DOHH2 (cell line): Measurements from ENCODE around the gene POPDC3.

ENCODE experiments used
- H3F3A ChIP-seq: fragments of 200-600 bp; sonication (generic), shearing (Covaris generic); 2 replicates; pipeline ENCODE4 v1.6.0; 2016; ENCODE audit warnings: antibody characterized with exemption, mild to moderate bottlenecking; ENCODE audit not compliant: control insufficient read depth, insufficient read depth
- H3K27ac ChIP-seq: fragments of 200-600 bp; sonication (generic); 2 replicates; pipeline ENCODE4 v1.5.1; 2014; ENCODE audit warnings: low read depth, mild to moderate bottlenecking, low read length, moderate library complexity
- H3K27me3 ChIP-seq: fragments of 200-600 bp; sonication (generic); 2 replicates; pipeline ENCODE4 v1.6.1; 2014; ENCODE audit warnings: mild to moderate bottlenecking, low read length, mixed read lengths; ENCODE audit not compliant: control insufficient read depth
- H3K36me3 ChIP-seq: fragments of 200-600 bp; sonication (generic); 2 replicates; pipeline ENCODE4 v1.6.1; 2014; ENCODE audit warnings: mild to moderate bottlenecking, low read length, moderate library complexity, mixed read lengths; ENCODE audit not compliant: control insufficient read depth
- H3K4me1 ChIP-seq: fragments of 200-600 bp; sonication (generic); 2 replicates; pipeline ENCODE4 v1.6.1; 2014; ENCODE audit warnings: mild to moderate bottlenecking, low read length, mixed read lengths; ENCODE audit not compliant: control insufficient read depth
- H3K4me2 ChIP-seq: fragments of 200-600 bp; sonication (generic); 2 replicates; pipeline ENCODE4 v1.6.0; 2014; ENCODE audit warnings: mild to moderate bottlenecking, low read length, moderate library complexity
- H3K4me3 ChIP-seq: fragments of 200-600 bp; sonication (generic); 2 replicates; pipeline ENCODE4 v1.5.1; 2014; ENCODE audit warnings: mild to moderate bottlenecking, low read length, mixed read lengths
- H3K79me2 ChIP-seq: fragments of 200-600 bp; sonication (generic); 2 replicates; pipeline ENCODE4 v1.6.1; 2014; ENCODE audit warnings: mild to moderate bottlenecking, low read length, mixed read lengths; ENCODE audit not compliant: control insufficient read depth
- H3K9me2 ChIP-seq: fragments of 200-600 bp; sonication (generic); replicated peaks from 2 replicates; pipeline ENCODE4 v1.6.1; 2014; ENCODE audit warnings: mild to moderate bottlenecking, low read length, mixed read lengths; ENCODE audit not compliant: control insufficient read depth
- H3K9me3 ChIP-seq: fragments of 200-600 bp; sonication (generic); 2 replicates; pipeline ENCODE4 v1.6.1; 2014; ENCODE audit warnings: antibody characterized with exemption, low read length, mixed read lengths; ENCODE audit not compliant: control insufficient read depth, insufficient read depth
- H4K20me1 ChIP-seq: fragments of 200-600 bp; sonication (generic); 2 replicates; pipeline ENCODE4 v1.6.0; 2014; ENCODE audit warnings: low read depth, mild to moderate bottlenecking, antibody characterized with exemption, low read length, moderate library complexity; ENCODE audit not compliant: control insufficient read depth, insufficient read depth
- CTCF ChIP-seq: fragments of 200-600 bp; sonication (generic); IDR thresholded peaks from one replicate; pipeline ENCODE4 v1.5.1; 2014; ENCODE audit warnings: antibody characterized with exemption, mild to moderate bottlenecking, low read depth, low read length; ENCODE audit not compliant: poor library complexity, severe bottlenecking
- EZH2phosphoT487 ChIP-seq: fragments of 200-600 bp; sonication (generic); IDR thresholded peaks from 2 replicates; pipeline ENCODE4 v1.6.1; 2017; ENCODE audit warnings: borderline replicate concordance, mild to moderate bottlenecking, antibody characterized with exemption, low read length, moderate library complexity, mixed read lengths

POPDC3 gene

GRCh38 chr6:105188251-105188650 lies 8.4 kb upstream of the POPDC3 start:
- no peaks in the 10 kb centered on the region for H3K27me3 ChIP-seq
- H3K27ac ChIP-seq, result no peak overlapping the region
- H4K20me1 ChIP-seq, result no peaks in the 10 kb centered on the region
- H3F3A ChIP-seq, result no peaks in the 10 kb centered on the region
- no peaks in the 10 kb centered on the region for H3K4me1 ChIP-seq
- no peak for TF ChIP-seq CTCF
- TF ChIP-seq EZH2phosphoT487, result no peak
- H3K79me2 ChIP-seq, result no peaks in the 10 kb centered on the region
- H3K4me2 ChIP-seq, result no peak overlapping the region
- no peaks in the 10 kb centered on the region for H3K36me3 ChIP-seq
- H3K9me3 ChIP-seq, result no peaks in the 10 kb centered on the region
- H3K9me2 ChIP-seq, result no peaks in the 10 kb centered on the region
- no peak overlapping the region for H3K4me3 ChIP-seq

- no peaks in the 10 kb centered on the region for H4K20me1 ChIP-seq
- H3K36me3 ChIP-seq, result no peaks in the 10 kb centered on the region
- no peaks in the 10 kb centered on the region for H3K79me2 ChIP-seq
- no peaks in the 10 kb centered on the region for H3F3A ChIP-seq
- no peak overlapping the region for H3K27ac ChIP-seq
- H3K9me3 ChIP-seq, result no peaks in the 10 kb centered on the region
- no peaks in the 10 kb centered on the region for H3K27me3 ChIP-seq
- H3K9me2 ChIP-seq, result no peaks in the 10 kb centered on the region
- no peaks in the 10 kb centered on the region for H3K4me1 ChIP-seq
- H3K4me2 ChIP-seq, result no peak overlapping the region
- TF ChIP-seq EZH2phosphoT487 (no peak), CTCF (no peak)
- H3K4me3 ChIP-seq, result no peak overlapping the region
Measured at GRCh38 chr6:105186576-105186975, 6.8 kb upstream of the POPDC3 start.

GRCh38 chr6:105184921-105185320 lies 5.1 kb upstream of the POPDC3 start:
- no peaks in the 10 kb centered on the region for H3F3A ChIP-seq
- H4K20me1 ChIP-seq, result no peaks in the 10 kb centered on the region
- H3K4me2 ChIP-seq, result no peak overlapping the region
- TF ChIP-seq EZH2phosphoT487 (no peak), CTCF (no peak)
- no peaks in the 10 kb centered on the region for H3K9me2 ChIP-seq
- no peaks in the 10 kb centered on the region for H3K36me3 ChIP-seq
- no peaks in the 10 kb centered on the region for H3K4me1 ChIP-seq
- H3K27me3 ChIP-seq, result no peaks in the 10 kb centered on the region
- H3K79me2 ChIP-seq, result no peaks in the 10 kb centered on the region
- H3K4me3 ChIP-seq, result no peak overlapping the region
- H3K27ac ChIP-seq, result no peak overlapping the region
- no peaks in the 10 kb centered on the region for H3K9me3 ChIP-seq

GRCh38 chr6:105181981-105182515 lies 2.2 kb upstream of the POPDC3 start:
- H3K27me3 ChIP-seq, result no peaks in the 10 kb centered on the region
- H4K20me1 ChIP-seq, result no peaks in the 10 kb centered on the region
- no peaks in the 10 kb centered on the region for H3K79me2 ChIP-seq
- no peak overlapping the region for H3K27ac ChIP-seq
- no peaks in the 10 kb centered on the region for H3K4me1 ChIP-seq
- no peaks in the 10 kb centered on the region for H3K9me2 ChIP-seq
- no peaks in the 10 kb centered on the region for H3K9me3 ChIP-seq
- no peak overlapping the region for H3K4me3 ChIP-seq
- no peak overlapping the region for H3K4me2 ChIP-seq
- no peaks in the 10 kb centered on the region for H3F3A ChIP-seq
- TF ChIP-seq EZH2phosphoT487, result no peak
- TF ChIP-seq CTCF, result no peak
- no peaks in the 10 kb centered on the region for H3K36me3 ChIP-seq
